Muscle of leg (tissue), 9 donors: Measurements from ENCODE around the gene DNMT1. TPM values are rescaled to one million over a fixed set of nuclear protein-coding genes. Genes with fewer than 3 reads are reported as not detected.

Experiments
- polyA plus RNA-seq, 8 donors: library from polyadenylated mRNA; unstranded; fragments of 120-200 nt; gene quantifications; one replicate each; pipeline versions ENCODE4 v1.2.1 to v1.2.3, GENCODE V29; 2013; ENCODE audit warnings: inconsistent platforms in 1 of 8, low replicate concordance in 1 of 8; ENCODE audit not compliant: insufficient read length in 8 of 8, insufficient read depth in 1 of 8
- total RNA-seq: library from RNA; stranded (reverse); fragments of 120-200 nt; gene quantifications from one replicate; pipeline ENCODE4 v1.2.4, GENCODE V29; 2013

Gene DNMT1
- total and polyA plus RNA-seq, 9 donors = 28.3 to 83.7 (median 70.6) TPM

Other genes with a start within 250 kb of the DNMT1 start
- 42.0 TPM for gene COL5A3, start 184.4 kb downstream of the DNMT1 start, total RNA-seq
- gene COL5A3, start 184.4 kb downstream of the DNMT1 start, polyA plus RNA-seq = 100 to 1,000 TPM in 1 of 8 donors, 10 to 100 TPM in 7; 71.5 to 122 (median 89.8) TPM
- not detected for gene RDH8, start 181.5 kb downstream of the DNMT1 start, total RNA-seq
- gene RDH8, start 181.5 kb downstream of the DNMT1 start, polyA plus RNA-seq = not detected
- 9.2 TPM for gene SHFL, start 108.6 kb downstream of the DNMT1 start, total RNA-seq
- 10 to 100 TPM in 5 of 8 donors, 1 to 10 TPM in 3; 8.7 to 13.9 (median 11.2) TPM for gene SHFL, start 108.6 kb downstream of the DNMT1 start, polyA plus RNA-seq
- 19.6 TPM for gene ANGPTL6, start 92.3 kb downstream of the DNMT1 start, total RNA-seq
- gene ANGPTL6, start 92.3 kb downstream of the DNMT1 start, polyA plus RNA-seq = 10 to 100 TPM in 3 of 8 donors, 1 to 10 TPM in 5; 2.4 to 23.7 (median 6.9) TPM
- 17.6 TPM for gene PPAN, start 88.6 kb downstream of the DNMT1 start, total RNA-seq
- gene PPAN, start 88.6 kb downstream of the DNMT1 start, polyA plus RNA-seq = 10 to 100 TPM; 24.0 to 32.7 (median 30.2) TPM
- 2.7 TPM for gene P2RY11, start 83.3 kb downstream of the DNMT1 start, total RNA-seq
- 10 to 100 TPM in 4 of 8 donors, 1 to 10 TPM in 4; 7.0 to 14.2 (median 10.8) TPM for gene P2RY11, start 83.3 kb downstream of the DNMT1 start, polyA plus RNA-seq
- gene EIF3G, start 75.1 kb downstream of the DNMT1 start, total RNA-seq = 299 TPM
- gene EIF3G, start 75.1 kb downstream of the DNMT1 start, polyA plus RNA-seq = 100 to 1,000 TPM; 235 to 276 (median 256) TPM
- 11.2 TPM for gene S1PR2, start 36.4 kb upstream of the DNMT1 start, total RNA-seq
- 10 to 100 TPM in 7 of 8 donors, 1 to 10 TPM in 1; 9.3 to 18.8 (median 12.8) TPM for gene S1PR2, start 36.4 kb upstream of the DNMT1 start, polyA plus RNA-seq
- 23.5 TPM for gene MRPL4, start 57.3 kb upstream of the DNMT1 start, total RNA-seq
- 10 to 100 TPM; 29.4 to 37.8 (median 34.5) TPM for gene MRPL4, start 57.3 kb upstream of the DNMT1 start, polyA plus RNA-seq
- 4.7 TPM for gene ICAM1, start 76.2 kb upstream of the DNMT1 start, total RNA-seq
- 10 to 100 TPM in 1 of 8 donors, 1 to 10 TPM in 7; 7.1 to 10.1 (median 8.3) TPM for gene ICAM1, start 76.2 kb upstream of the DNMT1 start, polyA plus RNA-seq
- 0.35 TPM for gene ICAM4, start 92.0 kb upstream of the DNMT1 start, total RNA-seq
- 1 to 10 TPM in 1 of 8 donors, under 1 TPM in 7; 0.36 to 1.2 (median 0.49) TPM for gene ICAM4, start 92.0 kb upstream of the DNMT1 start, polyA plus RNA-seq
- not detected for gene ICAM5, start 95.0 kb upstream of the DNMT1 start, total RNA-seq
- under 1 TPM in 6 of 8 donors, not detected in 2; 0.04 to 0.61 (median 0.13) TPM for gene ICAM5, start 95.0 kb upstream of the DNMT1 start, polyA plus RNA-seq
- 4.4 TPM for gene ZGLP1, start 114.9 kb upstream of the DNMT1 start, total RNA-seq
- gene ZGLP1, start 114.9 kb upstream of the DNMT1 start, polyA plus RNA-seq = 1 to 10 TPM; 1.9 to 5.6 (median 3.3) TPM
- 21.6 TPM for gene FDX2, start 121.1 kb upstream of the DNMT1 start, total RNA-seq
- gene FDX2, start 121.1 kb upstream of the DNMT1 start, polyA plus RNA-seq = 10 to 100 TPM; 16.9 to 20.0 (median 18.8) TPM
- gene RAVER1, start 138.6 kb upstream of the DNMT1 start, total RNA-seq = 4.4 TPM
- 10 to 100 TPM; 11.3 to 21.7 (median 17.6) TPM for gene RAVER1, start 138.6 kb upstream of the DNMT1 start, polyA plus RNA-seq
- gene ICAM3, start 144.7 kb upstream of the DNMT1 start, total RNA-seq = 5.7 TPM
- gene ICAM3, start 144.7 kb upstream of the DNMT1 start, polyA plus RNA-seq = 1 to 10 TPM; 5.4 to 7.5 (median 5.9) TPM
- 55.1 TPM for gene TYK2, start 185.6 kb upstream of the DNMT1 start, total RNA-seq
- gene TYK2, start 185.6 kb upstream of the DNMT1 start, polyA plus RNA-seq = 10 to 100 TPM; 54.8 to 89.6 (median 73.6) TPM
- gene CDC37, start 208.6 kb upstream of the DNMT1 start, total RNA-seq = 128 TPM
- 100 to 1,000 TPM; 133 to 166 (median 146) TPM for gene CDC37, start 208.6 kb upstream of the DNMT1 start, polyA plus RNA-seq
- 1.2 TPM for gene PDE4A, start 225.6 kb upstream of the DNMT1 start, total RNA-seq
- 1 to 10 TPM; 2.1 to 4.0 (median 3.1) TPM for gene PDE4A, start 225.6 kb upstream of the DNMT1 start, polyA plus RNA-seq